Mesendoderm (in vitro differentiated cells): ENCODE measurements around the gene MAP3K12.

Experiments used
- DNase-seq: peaks from one replicate; pipeline ENCODE4 v3.0.0; 2013
- H2AK5ac ChIP-seq: 2 replicates; pipeline ENCODE4 v1.6.1; 2013; ENCODE audit warnings: low read length, inconsistent platforms
- H2BK120ac ChIP-seq: 2 replicates; pipeline ENCODE4 v1.6.1; 2013; ENCODE audit warnings: low read depth, mild to moderate bottlenecking, low read length, moderate library complexity, mixed read lengths
- H2BK15ac ChIP-seq: replicated peaks from 2 replicates; pipeline ENCODE4 v1.6.1; 2013; ENCODE audit warnings: low read depth, mild to moderate bottlenecking, moderate library complexity
- H2BK5ac ChIP-seq: 2 replicates; pipeline ENCODE4 v1.6.1; 2013; ENCODE audit warnings: low read length, inconsistent platforms
- H3K18ac ChIP-seq: 2 replicates; pipeline ENCODE4 v1.6.1; 2013; ENCODE audit warnings: mild to moderate bottlenecking, low read length, mixed read lengths
- H3K23ac ChIP-seq: one replicate; pipeline ENCODE4 v1.6.1; 2013; ENCODE audit warnings: low read length
- H3K27ac ChIP-seq: 2 replicates; pipeline ENCODE4 v1.5.1; 2013; ENCODE audit warnings: low read depth, mild to moderate bottlenecking, inconsistent platforms, low read length, moderate library complexity
- H3K27me3 ChIP-seq: 2 replicates; pipeline ENCODE4 v1.6.1; 2013; ENCODE audit warnings: low read length, control low read depth, mild to moderate bottlenecking, inconsistent platforms; ENCODE audit not compliant: insufficient read depth, poor library complexity
- H3K36me3 ChIP-seq: 2 replicates; pipeline ENCODE4 v1.6.1; 2013; ENCODE audit warnings: low read length, inconsistent platforms; ENCODE audit not compliant: control insufficient read depth, insufficient read depth
- H3K4ac ChIP-seq: one replicate; pipeline ENCODE4 v1.6.1; 2013; ENCODE audit warnings: low read depth, mild to moderate bottlenecking, low read length, moderate library complexity
- H3K4me1 ChIP-seq: 2 replicates; pipeline ENCODE4 v1.6.1; 2013; ENCODE audit warnings: low read depth, low read length, inconsistent platforms; ENCODE audit not compliant: control insufficient read depth
- H3K4me2 ChIP-seq: 2 replicates; pipeline ENCODE4 v1.6.1; 2013; ENCODE audit warnings: low read length
- H3K4me3 ChIP-seq: 2 replicates; pipeline ENCODE4 v1.5.1; 2013; ENCODE audit warnings: mild to moderate bottlenecking, low read length
- H3K56ac ChIP-seq: one replicate; pipeline ENCODE4 v1.6.1; 2013; ENCODE audit warnings: low read length
- H3K79me1 ChIP-seq: 2 replicates; pipeline ENCODE4 v1.6.1; 2013; ENCODE audit warnings: low read length, inconsistent platforms
- H3K79me2 ChIP-seq: 2 replicates; pipeline ENCODE4 v1.6.1; 2013; ENCODE audit warnings: mild to moderate bottlenecking, low read length; ENCODE audit not compliant: control insufficient read depth, insufficient read depth
- H3K9ac ChIP-seq: 2 replicates; pipeline ENCODE4 v1.6.1; 2013; ENCODE audit warnings: low read length, inconsistent platforms
- H4K5ac ChIP-seq: one replicate; pipeline ENCODE4 v1.6.1; 2013; ENCODE audit warnings: low read length
- H4K8ac ChIP-seq: one replicate; pipeline ENCODE4 v1.6.1; 2013; ENCODE audit warnings: low read depth, mild to moderate bottlenecking, control low read depth, low read length, moderate library complexity
- WGBS: extraction: QIAGEN DNeasy Blood & Tissue Kit; methylation state at CpG from one replicate; pipeline ENCODE4 v1.1.7; 2013; ENCODE audit warnings: low lambda C conversion rate, missing lambda C conversion rate; ENCODE audit not compliant: insufficient coverage; ENCODE audit errors: extremely low coverage; 5-methylcytosine and 5-hydroxymethylcytosine counted together

MAP3K12 gene

GRCh38 chr12:53502983-53503728, 3.9 kb upstream of the MAP3K12 start:
- Histone ChIP-seq H3K4me2 (no peak overlapping the region), H3K56ac (no peak overlapping the region), H2AK5ac (no peak overlapping the region), H4K8ac (no peak overlapping the region), H2BK120ac (no peak overlapping the region), H2BK5ac (no peak overlapping the region), H3K79me1 (peaks cover 9% of the 10 kb centered on the region), H3K27ac (no peak overlapping the region), H3K9ac (no peak overlapping the region), H3K36me3 (no peaks in the 10 kb centered on the region), H2BK15ac (no peak overlapping the region), H3K4me3 (no peak overlapping the region), H4K5ac (no peak overlapping the region), H3K27me3 (no peaks in the 10 kb centered on the region), H3K4ac (no peak overlapping the region), H3K4me1 (peaks cover 10% of the 10 kb centered on the region), H3K23ac (no peak overlapping the region), H3K18ac (no peak overlapping the region), H3K79me2 (peaks cover 7% of the 10 kb centered on the region)
- DNase-seq: no peak
- no CpG with 5 or more reads among the region's 10 CpGs for whole genome bisulfite sequencing

DNA sequence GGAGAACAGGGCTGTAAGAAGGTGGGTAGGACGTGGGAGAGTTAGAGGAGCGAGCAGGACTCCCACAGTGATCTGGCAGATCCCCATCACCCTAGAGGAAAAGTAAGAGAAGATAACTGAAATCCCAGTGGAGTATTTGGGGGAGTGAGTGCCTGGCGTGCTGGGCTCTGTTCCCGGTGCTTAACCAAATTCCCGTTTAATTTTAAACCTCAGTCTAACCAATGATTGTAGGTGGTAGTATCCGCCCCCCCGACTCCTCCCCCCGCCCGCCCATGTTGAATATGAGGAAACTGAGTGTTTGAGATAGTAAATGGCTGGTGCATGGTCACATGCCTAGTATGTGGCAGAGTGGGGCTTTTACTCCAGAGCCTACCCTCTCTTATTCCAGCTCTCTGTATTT, 3.1 kb upstream of the MAP3K12 start:
- H3K4me1 ChIP-seq: peaks cover 10% of the 10 kb centered on the region
- H3K36me3 ChIP-seq: no peaks in the 10 kb centered on the region
- no CpG with 5 or more reads among the region's 9 CpGs for WGBS
- no peak for DNase-seq
- no peak overlapping the region for H3K4me3 ChIP-seq
- peak overlapping the region; percentile 93 for H3K9ac ChIP-seq
- no peak overlapping the region for H2BK5ac ChIP-seq
- H3K23ac ChIP-seq: no peak overlapping the region
- no peak overlapping the region for H2BK120ac ChIP-seq
- no peaks in the 10 kb centered on the region for H3K27me3 ChIP-seq
- no peak overlapping the region for H3K18ac ChIP-seq
- H3K4ac ChIP-seq: no peak overlapping the region
- no peak overlapping the region for H2BK15ac ChIP-seq
- no peak overlapping the region for H3K4me2 ChIP-seq
- H3K79me1 ChIP-seq: peaks cover 9% of the 10 kb centered on the region
- peak overlapping the region; percentile 99 for H3K56ac ChIP-seq
- no peak overlapping the region for H4K8ac ChIP-seq
- no peak overlapping the region for H4K5ac ChIP-seq
- H3K27ac ChIP-seq: no peak overlapping the region
- H2AK5ac ChIP-seq: no peak overlapping the region
- peaks cover 7% of the 10 kb centered on the region for H3K79me2 ChIP-seq

DNA sequence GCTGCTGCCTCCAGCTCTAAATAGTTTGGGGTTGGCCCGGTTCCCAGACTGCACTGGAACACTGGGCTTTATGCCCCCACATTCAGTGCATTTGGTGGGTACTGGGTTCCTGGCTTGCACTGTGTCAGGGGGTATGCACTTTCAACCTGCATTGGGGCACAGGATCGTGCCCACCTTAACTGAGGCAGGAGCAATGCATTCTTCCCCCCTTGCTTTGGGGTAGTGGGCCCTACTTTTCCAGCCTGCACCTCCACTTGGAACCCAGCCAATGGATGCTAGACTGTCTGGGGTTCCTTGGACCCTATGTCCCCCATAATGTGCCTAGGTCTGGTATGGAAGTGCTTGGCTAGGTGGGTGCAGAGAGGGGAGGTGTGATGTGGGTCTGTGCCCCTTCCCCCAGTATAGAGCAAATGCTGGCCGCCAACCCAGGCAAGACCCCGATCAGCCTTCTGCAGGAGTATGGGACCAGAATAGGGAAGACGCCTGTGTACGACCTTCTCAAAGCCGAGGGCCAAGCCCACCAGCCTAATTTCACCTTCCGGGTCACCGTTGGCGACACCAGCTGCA, 2.4 kb upstream of the MAP3K12 start:
- Histone ChIP-seq H3K27ac (peak overlapping the region; percentile 85), H3K79me2 (peaks cover 7% of the 10 kb centered on the region), H2AK5ac (peak overlapping the region; percentile 7), H3K79me1 (peaks cover 9% of the 10 kb centered on the region), H3K4me3 (peak overlapping the region; percentile 54), H3K4ac (peak overlapping the region; percentile 74), H4K5ac (peak overlapping the region; percentile 2), H3K56ac (peak overlapping the region; percentile 99), H2BK120ac (no peak overlapping the region), H4K8ac (peak overlapping the region; percentile 41), H2BK15ac (no peak overlapping the region), H3K18ac (peak overlapping the region; percentile 89), H3K27me3 (no peaks in the 10 kb centered on the region), H3K4me1 (peaks cover 10% of the 10 kb centered on the region), H2BK5ac (peak overlapping the region; percentile 65), H3K36me3 (no peaks in the 10 kb centered on the region), H3K23ac (peak overlapping the region; percentile 87), H3K9ac (peak overlapping the region; percentile 93), H3K4me2 (peak overlapping the region; percentile 93)
- DNase-seq: no peak
- WGBS: no CpG with 5 or more reads among the region's 10 CpGs

- Histone ChIP-seq H3K4ac (peak within 1 kb of the TSS; percentile 74), H2AK5ac (peak within 1 kb of the TSS; percentile 7), H3K4me2 (peak within 1 kb of the TSS; percentile 93), H3K18ac (peak within 1 kb of the TSS; percentile 89), H2BK15ac (no peak within 1 kb of the TSS), H3K27ac (peak within 1 kb of the TSS; percentile 85), H3K9ac (peak within 1 kb of the TSS; percentile 93), H3K56ac (peak within 1 kb of the TSS; percentile 99), H4K5ac (peak within 1 kb of the TSS; percentile 2), H3K79me1 (peaks cover 9% of the 10 kb centered on the region), H3K79me2 (peaks cover 7% of the 10 kb centered on the region), H3K36me3 (no peaks in the 10 kb centered on the region), H2BK120ac (no peak within 1 kb of the TSS), H3K4me3 (peak within 1 kb of the TSS; percentile 67), H4K8ac (peak within 1 kb of the TSS; percentile 41), H2BK5ac (peak within 1 kb of the TSS; percentile 92), H3K4me1 (peaks cover 11% of the 10 kb centered on the region), H3K27me3 (no peaks in the 10 kb centered on the region), H3K23ac (peak within 1 kb of the TSS; percentile 87)
- WGBS: no CpG with 5 or more reads among the region's 74 CpGs
- peak; percentile 100 for DNase-seq
These were observed 1.7 kb upstream of the MAP3K12 start, which contains the start of gene TARBP2 for GRCh38 chr12:53500776-53501614. Gene TARBP2 (plus strand): TSS chr12:53501283. CDS start chr12:53501409, 126 bp downstream.

GRCh38 chr12:53500142-53500775, 1.0 kb upstream of the MAP3K12 start:
- Histone ChIP-seq H2BK15ac (no peak overlapping the region), H3K4ac (no peak overlapping the region)
- no CpG with 5 or more reads among the region's 17 CpGs for WGBS

More at GRCh38 chr12:53500142-53500775, 1.0 kb upstream of the MAP3K12 start:
- Histone ChIP-seq H3K27ac (peak overlapping the region; percentile 57), H3K4me1 (peaks cover 13% of the 10 kb centered on the region), H3K4me3 (no peak overlapping the region), H3K18ac (peak overlapping the region; percentile 15), H3K9ac (peak overlapping the region; percentile 61), H3K4me2 (peak overlapping the region; percentile 87), H3K36me3 (no peaks in the 10 kb centered on the region), H2BK5ac (no peak overlapping the region), H2AK5ac (no peak overlapping the region), H4K5ac (no peak overlapping the region), H3K79me1 (peaks cover 9% of the 10 kb centered on the region), H3K79me2 (peaks cover 7% of the 10 kb centered on the region), H3K27me3 (no peaks in the 10 kb centered on the region), H4K8ac (no peak overlapping the region), H3K56ac (peak overlapping the region; percentile 90), H2BK120ac (no peak overlapping the region), H3K23ac (no peak overlapping the region)
- no peak for DNase-seq
